HG03521 (cell line): ENCODE data around the gene NOTCH1.

ENCODE experiments used
- ATAC-seq: cut with Tn5 transposase; IDR thresholded peaks from one replicate; pipeline ENCODE4 v1.9.1; 2021; ENCODE audit warnings: mild to moderate bottlenecking, moderate library complexity; ENCODE audit not compliant: unreplicated experiment

Gene NOTCH1

DNA sequence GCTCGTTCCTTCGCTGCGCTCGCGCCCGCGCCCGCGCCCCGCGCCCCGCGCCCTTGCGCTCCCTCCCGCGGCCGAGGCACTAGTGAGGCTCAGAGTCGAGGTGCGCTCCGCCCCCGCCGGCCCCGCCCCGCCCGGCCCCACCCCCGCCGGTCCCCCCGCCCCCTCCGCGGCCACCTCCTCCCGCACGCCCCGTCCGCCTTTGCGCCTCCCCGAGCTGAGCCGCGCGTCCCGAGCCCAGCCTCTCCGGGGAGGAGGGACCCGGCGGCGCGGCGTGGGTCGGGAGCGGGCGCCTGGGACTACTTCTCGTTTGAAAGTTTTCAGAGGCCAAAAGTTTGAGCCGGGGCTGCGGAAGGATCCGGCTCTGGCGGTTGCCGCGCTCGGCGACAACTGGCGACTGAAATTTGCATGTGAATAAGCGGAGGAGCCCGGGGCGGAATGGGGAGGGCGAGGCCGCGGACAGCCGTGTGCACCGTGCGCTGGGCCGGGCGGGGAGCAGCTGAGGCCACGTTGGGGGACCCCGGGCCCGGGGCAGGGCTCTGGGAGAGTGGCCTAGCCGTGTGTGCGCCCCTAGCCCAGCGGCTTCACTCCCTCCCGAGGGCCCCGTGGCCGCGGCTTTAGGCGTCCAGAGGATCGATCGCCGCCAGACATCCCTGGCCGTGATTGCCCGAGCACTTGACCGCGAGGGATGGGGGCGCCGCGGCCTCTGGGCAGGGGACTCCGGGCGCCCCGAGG, at the start of gene NOTCH1:
Gene NOTCH1 (minus strand): TSS at position 84 of the 732 bp plus-strand sequence. CDS start 262 bp downstream, outside the sequence.
- peak; percentile 66 for ATAC-seq

- no peak for ATAC-seq
Measured at GRCh38 chr9:136594492-136594891, 48.6 kb upstream of the NOTCH1 start.

DNA sequence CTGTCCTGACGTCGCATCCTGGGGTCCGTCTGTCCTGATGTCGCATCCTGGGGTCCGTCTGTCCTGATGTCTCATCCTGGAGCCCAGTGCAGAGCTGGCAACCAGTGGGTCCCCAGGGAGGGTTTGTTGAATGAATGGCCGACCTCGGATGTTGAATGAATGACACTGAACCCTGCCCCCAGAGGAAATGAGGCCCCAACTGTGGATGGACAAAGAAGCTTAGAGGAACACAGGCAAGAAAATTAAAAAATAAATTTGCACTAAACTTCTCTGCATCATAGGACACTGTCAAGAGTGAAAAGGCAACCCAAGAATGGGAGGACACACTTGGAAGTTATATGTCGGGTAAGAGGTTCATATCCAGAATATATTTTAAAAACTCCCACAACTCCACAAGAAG, 47.7 kb upstream of the NOTCH1 start:
- ATAC-seq: no peak

GRCh38 chr9:136592666-136593065, 46.8 kb upstream of the NOTCH1 start:
- no peak for ATAC-seq

- ATAC-seq: no peak
Measured at GRCh38 chr9:136590821-136591752, 45.2 kb upstream of the NOTCH1 start.

DNA sequence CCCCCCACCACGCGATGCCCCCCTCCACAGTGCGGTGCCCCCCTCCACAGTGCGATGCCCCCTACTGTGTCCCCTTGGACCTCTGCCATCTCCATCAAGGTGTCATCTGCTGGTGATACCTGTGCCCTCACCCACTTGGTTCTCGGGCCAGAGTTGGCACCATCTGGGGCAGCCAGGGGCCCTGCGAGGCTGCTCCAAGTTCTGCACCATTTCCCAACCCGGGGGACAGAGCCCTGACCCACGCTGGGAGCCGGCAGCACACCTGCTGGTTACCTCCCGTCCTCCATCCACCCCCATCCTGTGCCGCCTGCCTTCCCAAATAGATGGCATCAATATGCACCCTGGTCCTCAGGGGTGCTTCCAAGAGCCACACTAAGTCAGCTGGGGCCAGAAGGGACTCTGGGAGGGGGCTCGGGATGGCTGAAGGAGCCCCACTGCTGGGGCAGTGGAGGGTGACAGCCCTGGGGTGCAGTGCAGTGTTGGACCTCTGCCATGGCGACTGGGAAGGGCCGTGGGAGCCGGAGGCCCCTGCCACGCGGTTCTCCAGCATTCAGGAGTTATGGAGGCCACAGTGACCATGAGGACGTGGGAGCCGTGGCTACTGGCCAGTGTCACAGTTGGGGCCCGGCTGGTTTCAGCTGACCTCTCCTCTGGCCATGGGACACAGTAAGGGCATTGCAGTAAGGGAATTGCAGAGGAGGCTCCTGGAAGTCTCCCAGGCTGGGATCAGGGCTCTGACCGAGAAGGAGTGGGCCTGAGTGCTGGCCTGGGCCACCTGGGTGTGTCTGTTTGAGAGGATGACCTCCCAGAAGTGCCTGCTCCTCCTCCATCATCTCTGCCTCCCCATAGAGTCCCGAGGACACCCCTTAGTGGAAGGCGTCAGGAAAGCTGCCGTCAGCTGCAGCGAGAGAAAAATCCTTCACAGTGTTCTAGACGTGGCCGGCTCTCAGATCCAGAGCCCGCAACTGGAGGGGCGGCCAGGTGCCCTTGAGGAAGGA, 44.2 kb upstream of the NOTCH1 start:
- ATAC-seq: no peak

DNA sequence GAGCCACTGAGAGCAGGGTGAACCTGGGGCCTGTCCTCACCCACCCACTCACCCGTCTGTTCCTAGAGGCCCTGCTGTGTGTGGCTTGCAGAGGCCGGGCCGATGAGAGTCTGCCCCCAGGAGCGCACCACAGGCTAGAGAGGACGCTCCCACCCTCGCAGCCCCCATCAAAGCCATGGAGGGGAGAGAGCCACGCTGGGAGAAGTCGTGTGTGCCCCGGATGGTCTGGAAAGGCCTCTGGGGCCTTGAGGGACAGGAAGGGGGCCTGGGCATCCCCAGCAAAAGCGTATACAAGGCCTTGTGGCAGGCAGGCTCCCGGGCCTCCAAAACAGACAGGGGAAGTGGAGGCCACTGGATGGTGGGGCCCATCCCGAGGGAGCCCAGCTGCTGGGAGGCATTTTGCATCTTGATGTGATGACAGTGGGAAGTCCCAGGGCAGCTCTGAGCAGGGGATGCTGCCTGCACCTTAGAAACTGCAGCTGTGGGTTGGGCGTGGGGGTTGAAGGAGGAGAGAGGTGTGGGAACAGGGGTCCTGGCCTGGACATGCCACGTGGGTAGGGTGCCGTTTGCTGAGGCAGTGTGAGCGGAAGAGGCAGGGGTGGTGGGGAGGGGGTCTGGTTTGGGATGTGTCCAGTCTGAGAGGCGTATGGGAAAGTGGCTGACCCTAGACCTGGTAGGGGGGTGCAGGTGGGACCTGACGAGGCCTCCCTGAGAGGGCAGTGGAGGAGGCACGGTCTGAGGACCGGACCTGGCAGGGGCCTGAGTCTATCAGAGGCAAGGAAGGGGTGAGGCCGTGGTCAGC, 43.0 kb upstream of the NOTCH1 start:
- no peak for ATAC-seq

DNA sequence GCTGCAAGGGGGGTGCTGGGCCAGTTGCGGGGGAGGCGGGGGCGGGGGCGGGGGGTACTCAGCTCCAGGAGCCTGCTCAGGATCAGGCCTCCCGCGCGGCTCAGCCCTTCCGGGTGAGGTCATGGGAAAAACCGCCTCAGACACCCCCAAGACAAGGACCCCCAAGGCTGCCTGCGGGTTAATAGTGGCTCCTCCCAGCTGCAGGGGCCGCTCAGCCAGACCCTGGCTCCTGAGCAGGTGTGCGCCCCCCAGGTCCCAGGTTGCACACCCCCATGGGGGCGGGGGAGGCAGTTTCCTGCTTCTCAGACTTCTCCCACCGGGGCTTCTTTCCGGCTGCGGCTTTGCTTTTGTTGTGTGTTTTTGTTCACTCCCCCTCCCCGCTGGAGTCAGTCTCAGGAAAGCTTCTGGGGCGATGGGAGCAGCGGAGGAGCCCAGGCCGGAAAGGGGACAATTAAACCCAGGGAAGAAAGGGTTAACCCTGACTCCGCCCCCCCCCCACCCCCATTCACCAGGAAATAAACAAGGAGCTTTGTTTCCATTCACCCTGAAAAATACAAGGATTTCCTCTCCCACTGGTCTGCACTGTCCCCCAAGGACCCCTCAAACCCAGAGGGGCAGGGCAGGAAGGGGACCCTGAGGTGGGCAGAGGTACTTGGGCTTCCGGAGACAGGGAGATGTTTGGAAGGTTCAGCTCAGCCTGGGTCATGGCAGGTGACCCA, 42.3 kb upstream of the NOTCH1 start:
- no peak for ATAC-seq

GRCh38 chr9:136587145-136587943, 41.5 kb upstream of the NOTCH1 start:
- ATAC-seq: no peak

GRCh38 chr9:136586391-136586953, 40.6 kb upstream of the NOTCH1 start:
- no peak for ATAC-seq

- ATAC-seq: no peak
Measured at GRCh38 chr9:136585531-136586120, 39.8 kb upstream of the NOTCH1 start.

- no peak for ATAC-seq
Measured at GRCh38 chr9:136584934-136585333, 39.1 kb upstream of the NOTCH1 start.

DNA sequence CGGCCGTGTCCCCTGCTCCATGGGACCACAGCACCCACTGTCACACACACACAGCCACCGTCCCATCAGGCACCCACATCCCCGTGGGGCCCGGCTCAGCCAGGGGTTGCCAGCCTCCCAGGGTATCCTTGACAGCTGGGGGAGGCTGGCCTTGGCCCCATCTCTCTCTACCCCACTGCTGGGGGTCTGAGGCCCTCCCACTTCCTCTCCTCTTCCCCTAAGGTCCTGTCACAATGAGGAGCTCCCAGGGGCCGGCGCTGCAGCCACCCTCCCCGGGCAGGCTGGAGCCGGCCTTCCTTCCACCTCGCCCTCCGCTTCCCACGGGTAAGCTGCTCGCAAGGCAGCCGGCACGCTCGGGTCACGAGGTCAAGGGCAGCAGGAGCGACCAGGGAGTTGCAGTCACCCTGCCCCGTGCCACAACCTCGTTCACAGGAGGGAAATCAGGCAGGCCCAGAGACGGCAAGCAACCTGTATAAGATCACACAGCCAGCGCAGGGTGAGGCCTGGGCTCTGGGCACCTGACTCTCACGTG, 38.6 kb upstream of the NOTCH1 start:
- ATAC-seq: no peak

GRCh38 chr9:136582977-136583735, 37.3 kb upstream of the NOTCH1 start:
- ATAC-seq: no peak

DNA sequence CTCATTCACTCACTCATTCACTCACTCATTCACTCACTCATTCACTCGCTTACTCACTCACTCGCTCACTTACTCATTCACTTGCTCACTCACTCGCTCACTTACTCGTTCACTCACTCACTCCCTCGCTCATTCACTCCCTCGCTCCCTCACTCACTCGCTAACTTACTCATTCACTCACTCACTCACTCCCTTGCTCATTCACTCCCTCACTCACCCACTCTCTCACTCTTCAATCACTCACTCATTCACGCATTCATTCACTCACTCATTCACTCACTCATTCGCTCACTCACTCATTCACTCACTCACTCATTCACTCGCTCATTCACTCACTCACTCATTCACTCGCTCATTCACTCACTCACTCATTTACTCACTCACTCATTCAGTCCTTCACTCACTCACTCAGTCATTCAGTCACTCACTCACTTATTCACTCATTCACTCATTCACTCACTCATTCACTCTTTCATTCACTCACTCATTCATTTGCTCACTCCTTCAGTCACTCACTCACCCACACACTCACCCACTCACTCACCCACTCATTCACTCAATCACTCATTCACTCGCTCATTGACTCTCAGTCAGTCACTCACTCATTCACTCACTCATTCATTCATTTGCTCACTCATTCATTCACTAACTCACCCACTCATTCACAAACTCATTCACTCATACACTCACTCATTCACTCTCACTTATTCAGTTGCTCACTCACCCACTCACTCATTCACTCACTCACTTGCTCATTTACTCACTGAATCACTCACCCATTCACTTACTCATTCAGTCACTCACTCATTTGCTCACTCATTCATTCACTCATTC, 36.0 kb upstream of the NOTCH1 start:
- no peak for ATAC-seq
